Hypothalamus (tissue), 51 donors: ENCODE data around the gene GMEB2.
A peak's percentile ranks its signal among the peaks of the same experiment; 100 is the strongest.
"Not testable (repeated sequence)": the region's sequence is repeated elsewhere in the genome, so short reads cannot be mapped to it uniquely, and the experiment has no call there.

ENCODE experiments used
- DNase-seq, 51 donors: peaks; one replicate each; lab custom pipeline; 2025; lab: John Stamatoyannopoulos, UW

The GMEB2 gene

GRCh38 chr20:63657937-63658748 lies 31.2 kb upstream of the GMEB2 start, which contains the start of gene RTEL1:
RTEL1 (plus strand) TSS chr20:63658312; CDS start chr20:63659403, 1,091 bp downstream.
- DNase-seq = peak; percentile 77 to 99 (median 92)

GRCh38 chr20:63657260-63657936 lies 30.5 kb upstream of the GMEB2 start:
- peak in 3 of 51 donors; percentile 37 to 38 (median 38) for DNase-seq

GRCh38 chr20:63656451-63656850 lies 29.6 kb upstream of the GMEB2 start:
- no peak for DNase-seq

- no peak for DNase-seq
These were observed 28.3 kb upstream of the GMEB2 start for GRCh38 chr20:63655249-63655648.

- DNase-seq = no peak
These were observed 27.2 kb upstream of the GMEB2 start for GRCh38 chr20:63653974-63654668.

- peak in 49 of 51 donors; percentile 19 to 93 (median 76) for DNase-seq
These were observed 26.4 kb upstream of the GMEB2 start, which contains the start of gene STMN3 for GRCh38 chr20:63653041-63653973. STMN3 (minus strand) TSS chr20:63653424; CDS start chr20:63653345, 79 bp downstream.

GRCh38 chr20:63652192-63652980 lies 25.5 kb upstream of the GMEB2 start:
- peak in 4 of 51 donors; percentile 13 to 38 (median 30) for DNase-seq

- peak in 1 of 51 donors; percentile 18 for DNase-seq
These were observed 25.0 kb upstream of the GMEB2 start for GRCh38 chr20:63651942-63652191.

- not testable (repeated sequence) for DNase-seq
These were observed 23.6 kb upstream of the GMEB2 start for GRCh38 chr20:63650486-63650885.

GRCh38 chr20:63648895-63649589 lies 22.1 kb upstream of the GMEB2 start:
- DNase-seq = no peak

GRCh38 chr20:63648190-63648589 lies 21.3 kb upstream of the GMEB2 start:
- no peak for DNase-seq

GRCh38 chr20:63645218-63645617 lies 18.3 kb upstream of the GMEB2 start:
- DNase-seq = no peak

GRCh38 chr20:63643946-63644345 lies 17.0 kb upstream of the GMEB2 start:
- no peak for DNase-seq

- no peak for DNase-seq
These were observed 16.6 kb upstream of the GMEB2 start for GRCh38 chr20:63643499-63643898.

- DNase-seq = no peak
These were observed 15.8 kb upstream of the GMEB2 start for GRCh38 chr20:63642527-63643247.

GRCh38 chr20:63641792-63642523 lies 15.1 kb upstream of the GMEB2 start:
- DNase-seq = peak; percentile 15 to 96 (median 85)

- DNase-seq = no peak
These were observed 14.4 kb upstream of the GMEB2 start for GRCh38 chr20:63641146-63641791.
